MCF 10A (cell line): ENCODE results near the gene TSC22D4. TPM values are rescaled to one million over a fixed set of nuclear protein-coding genes. Genes with fewer than 3 reads are reported as not detected.

ENCODE experiments used
- BruUV-seq: library from RNA; stranded (reverse); fragments of 400-500 nt; replicated peaks from 2 replicates; lab custom pipeline; 2021; lab: Mats Ljungman, UMichigan
- CTCF ChIA-PET: fragments of 300-600 bp; sonication (Branson Sonifier 250); formaldehyde crosslinking; extraction: SDS; loops from one replicate; lab custom pipeline; 2021; ENCODE audit warnings: antibody characterized with exemption, inconsistent platforms; lab: Yijun Ruan, JAX
- POLR2A ChIA-PET: fragments of 300-600, 350-650 bp; sonication (Branson Sonifier 250); formaldehyde crosslinking; extraction: SDS; loops from one replicate; lab custom pipeline; 2020; ENCODE audit warnings: antibody characterized with exemption, inconsistent platforms; lab: Yijun Ruan, JAX
- DNase-seq: peaks from one replicate; pipeline ENCODE4 v3.0.0-alpha.2; 2018; ENCODE audit not compliant: unreplicated experiment
- H3K27ac Mint-ChIP-seq: one replicate; pipeline ENCODE4 v1.8.0; 2022; ENCODE audit warnings: mild to moderate bottlenecking, low read depth, mixed read lengths; ENCODE audit not compliant: unreplicated experiment
- H3K27me3 Mint-ChIP-seq: one replicate; pipeline ENCODE4 v1.8.0; 2022; ENCODE audit warnings: mixed read lengths; ENCODE audit not compliant: insufficient read depth, unreplicated experiment
- H3K36me3 Mint-ChIP-seq: one replicate; pipeline ENCODE4 v1.8.0; 2022; ENCODE audit warnings: mild to moderate bottlenecking, moderate library complexity, mixed read lengths; ENCODE audit not compliant: insufficient read depth, unreplicated experiment
- H3K4me1 Mint-ChIP-seq: one replicate; pipeline ENCODE4 v1.8.0; 2022; ENCODE audit warnings: mixed read lengths; ENCODE audit not compliant: insufficient read depth, unreplicated experiment
- H3K4me3 Mint-ChIP-seq: one replicate; pipeline ENCODE4 v1.8.0; 2022; ENCODE audit warnings: mild to moderate bottlenecking, moderate library complexity, mixed read lengths; ENCODE audit not compliant: unreplicated experiment
- H3K9me3 Mint-ChIP-seq: one replicate; pipeline ENCODE4 v1.8.0; 2022; ENCODE audit warnings: mixed read lengths; ENCODE audit not compliant: unreplicated experiment
- CTCF ChIP-seq: fragments of 200-600 bp; IDR thresholded peaks from one replicate; pipeline ENCODE4 v1.8.0; 2022; ENCODE audit warnings: antibody characterized with exemption, mild to moderate bottlenecking; ENCODE audit not compliant: unreplicated experiment
- intact Hi-C: fragments of 100-400 bp; cut with micrococcal nuclease; formaldehyde crosslinking; loops from 2 replicates; pipeline ENCODE4 v1.14.1; 2022
- total RNA-seq: library from RNA; stranded (reverse); gene quantifications from 2 replicates; pipeline ENCODE4 v1.2.3, GENCODE V29; 2022

TSC22D4 gene
- total RNA-seq, 1 experiment from 2014 or later: 36.0 TPM

GRCh38 chr7:100434297-100435144 lies 44.5 kb downstream of the TSC22D4 start:
- ChIA-PET CTCF (interaction anchor here (0.5 to 1.6 kb wide), 5 partner anchors 16 to 460 kb away, joined by 3 to 5 read pairs (median 3); partner anchors contain the start of gene TSC22D4), POLR2A (interaction anchor here (1.4 to 4.2 kb wide), 3 partner anchors 16 to 455 kb away, joined by 3 to 27 read pairs (median 5); partner anchors contain the start of genes FBXO24 and UFSP1)
- no peaks in the 10 kb centered on the region for H3K9me3 Mint-ChIP-seq
- intact Hi-C loops: no loop called here
- H3K27me3 Mint-ChIP-seq: no peaks in the 10 kb centered on the region
- peaks cover 36% of the 10 kb centered on the region for H3K4me1 Mint-ChIP-seq
- H3K27ac Mint-ChIP-seq: peak overlapping the region; percentile 96
- no peak for TF ChIP-seq CTCF
- H3K36me3 Mint-ChIP-seq: peaks cover 51% of the 10 kb centered on the region
- H3K4me3 Mint-ChIP-seq: peak overlapping the region; percentile 95
- no peak for DNase-seq
- BruUV-seq: no TSS peak

GRCh38 chr7:100433592-100434296 lies 45.3 kb downstream of the TSC22D4 start:
- BruUV-seq: no TSS peak
- Mint-ChIP-seq H3K9me3 (no peaks in the 10 kb centered on the region), H3K4me3 (no peak overlapping the region), H3K27ac (no peak overlapping the region), H3K36me3 (peaks cover 59% of the 10 kb centered on the region), H3K27me3 (no peaks in the 10 kb centered on the region), H3K4me1 (peaks cover 36% of the 10 kb centered on the region)
- no peak for TF ChIP-seq CTCF
- CTCF ChIA-PET: no interaction called here
- no peak for DNase-seq
- POLR2A ChIA-PET: interaction anchor here (1.8 kb wide), 1 partner anchor 153 kb away, joined by 5 read pairs; the partner anchor contains the start of gene FBXO24
- intact Hi-C loops: no loop called here

GRCh38 chr7:100433276-100433591 lies 45.8 kb downstream of the TSC22D4 start:
- intact Hi-C loops: no loop called here
- no peak for DNase-seq
- BruUV-seq: no TSS peak
- Mint-ChIP-seq H3K27ac (peak overlapping the region; percentile 19), H3K4me3 (no peak overlapping the region), H3K36me3 (peaks cover 64% of the 10 kb centered on the region), H3K9me3 (no peaks in the 10 kb centered on the region), H3K27me3 (no peaks in the 10 kb centered on the region), H3K4me1 (peaks cover 36% of the 10 kb centered on the region)
- ChIA-PET CTCF (no interaction called here), POLR2A (interaction anchor here (1.8 kb wide), 1 partner anchor 153 kb away, joined by 5 read pairs; the partner anchor contains the start of gene FBXO24)
- TF ChIP-seq CTCF: no peak
